GM12892 (cell line): Measurements from ENCODE around the gene SDHD.

Experiments used
- POLR2A ChIP-seq: IDR thresholded peaks from 2 replicates; pipeline ENCODE4 v1.6.1; 2011; ENCODE audit warnings: low read depth, low read length, control low read depth
- POLR2AphosphoS5 ChIP-seq: IDR thresholded peaks from 2 replicates; pipeline ENCODE4 v1.6.1; 2011; ENCODE audit warnings: low read depth, low read length, control low read depth
- TAF1 ChIP-seq: IDR thresholded peaks from 2 replicates; pipeline ENCODE4 v1.6.1; 2011; ENCODE audit warnings: low read depth, mild to moderate bottlenecking, control low read depth, low read length, borderline replicate concordance

- no peak for TF ChIP-seq POLR2AphosphoS5
- no peak for TF ChIP-seq POLR2A
- no peak for TF ChIP-seq TAF1
Measured at GRCh38 chr11:112050721-112051120, 36.0 kb upstream of the SDHD start.
